Mammary epithelial cell (primary cell): Measurements from ENCODE around the gene IFTAP.

Source experiments
- CTCF ChIP-seq, 2 donors: IDR thresholded peaks in 1 of 2; conservative IDR thresholded peaks in 1 of 2; 2 replicates each; pipeline ENCODE4 v1.5.1; 2011 to 2012; ENCODE audit warnings: inconsistent platforms in 2 of 2, low read length in 2 of 2, mild to moderate bottlenecking in 2 of 2, control low read depth in 1 of 2, low read depth in 1 of 2; ENCODE audit not compliant: insufficient read depth in 1 of 2; ENCODE audit errors: extremely low read depth in 1 of 2
- EZH2 ChIP-seq: IDR thresholded peaks from 2 replicates; pipeline ENCODE4 v1.6.1; 2012; ENCODE audit warnings: low read length, inconsistent platforms, borderline replicate concordance

GRCh38 chr11:36620246-36620645, 25.9 kb downstream of the IFTAP start:
- TF ChIP-seq CTCF (conservative IDR thresholded peaks at IDR 0.05 in 1 of 2, IDR thresholded peaks at IDR 0.05 in 1 of 2; ENCODE audit: extremely low read depth in 1 of 2, insufficient read depth in 1 of 2, low read depth in 1 of 2, low read length in 2 of 2), result no peak
- TF ChIP-seq EZH2, result no peak
